Astrocyte of the spinal cord (primary cell): ENCODE measurements around the gene S1PR3.
A peak's percentile ranks its signal among the peaks of the same experiment; 100 is the strongest.

ENCODE experiments used
- DNase-seq: peaks from one replicate; pipeline ENCODE4 v3.0.0; 2011; ENCODE audit warnings: low read depth, low spot score
- H3K4me3 ChIP-seq: 2 replicates; pipeline ENCODE4 v1.5.1; 2011; ENCODE audit warnings: low read depth, mild to moderate bottlenecking, low read length, moderate library complexity
- CTCF ChIP-seq: IDR thresholded peaks from 2 replicates; pipeline ENCODE4 v1.5.1; 2012; ENCODE audit warnings: low read depth, mild to moderate bottlenecking, low read length, inconsistent platforms
- in situ Hi-C: cut with HindIII; loops from 2 replicates; pipeline ENCODE4 v1.10.0; 2017; ENCODE audit warnings: low sequenced_read_pairs

Gene S1PR3

GRCh38 chr9:88949961-88950340 is 41.3 kb upstream of the S1PR3 start:
- in situ Hi-C loops, result no loop called here
- peak; percentile 47 for DNase-seq
- no peak overlapping the region for H3K4me3 ChIP-seq
- TF ChIP-seq CTCF, result no peak

GRCh38 chr9:88950341-88951154 is 40.7 kb upstream of the S1PR3 start:
- in situ Hi-C loops, result no loop called here
- H3K4me3 ChIP-seq, result no peak overlapping the region
- peak; percentile 46 for DNase-seq
- TF ChIP-seq CTCF, result no peak

GRCh38 chr9:88951155-88951542 is 40.1 kb upstream of the S1PR3 start:
- in situ Hi-C loops, result no loop called here
- H3K4me3 ChIP-seq, result no peak overlapping the region
- TF ChIP-seq CTCF, result no peak
- DNase-seq, result no peak

- no peak for DNase-seq
- no peak overlapping the region for H3K4me3 ChIP-seq
- in situ Hi-C loops, result no loop called here
- TF ChIP-seq CTCF, result no peak
Observed at GRCh38 chr9:88952086-88952615, 39.1 kb upstream of the S1PR3 start.

- H3K4me3 ChIP-seq, result no peak overlapping the region
- DNase-seq, result no peak
- no peak for TF ChIP-seq CTCF
- in situ Hi-C loops, result no loop called here
Observed at GRCh38 chr9:88952976-88953375, 38.3 kb upstream of the S1PR3 start.

GRCh38 chr9:88953381-88954029 is 37.8 kb upstream of the S1PR3 start:
- in situ Hi-C loops, result no loop called here
- no peak overlapping the region for H3K4me3 ChIP-seq
- TF ChIP-seq CTCF, result no peak
- peak; percentile 75 for DNase-seq
